Measurements from ENCODE around the gene CALCOCO1.

The CALCOCO1 gene

DNA sequence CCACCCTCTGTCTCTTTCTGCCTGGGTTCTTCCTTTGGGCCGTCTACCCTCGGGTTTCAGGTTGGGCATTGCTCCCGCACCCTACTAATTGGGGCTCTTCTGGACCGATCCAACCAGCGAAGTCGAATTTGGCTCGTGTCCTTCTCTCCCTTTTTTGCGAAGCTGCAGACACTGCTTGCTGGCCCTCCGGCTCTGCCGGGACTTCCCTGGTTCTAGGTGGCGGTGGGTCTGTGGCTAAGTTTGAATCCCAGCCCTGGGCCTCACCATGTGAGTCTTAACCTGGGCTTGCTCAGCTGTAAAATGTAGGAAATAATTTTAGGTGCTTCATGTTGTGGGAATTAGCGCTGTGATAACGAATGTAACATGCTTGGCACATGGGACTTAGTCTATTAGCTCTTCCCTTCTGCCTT is 24.9 kb upstream of the CALCOCO1 start:
- DNase-seq (ENCODE audit: low read depth): no peak

- peak; percentile 12 for DNase-seq (ENCODE audit: low read depth)
These were observed 24.3 kb upstream of the CALCOCO1 start, which contains the start of gene CISTR for GRCh38 chr12:53751336-53752191. CISTR (minus strand) TSS chr12:53751979.

GRCh38 chr12:53750812-53751335 is 23.6 kb upstream of the CALCOCO1 start:
- DNase-seq (ENCODE audit: low read depth): no peak

DNA sequence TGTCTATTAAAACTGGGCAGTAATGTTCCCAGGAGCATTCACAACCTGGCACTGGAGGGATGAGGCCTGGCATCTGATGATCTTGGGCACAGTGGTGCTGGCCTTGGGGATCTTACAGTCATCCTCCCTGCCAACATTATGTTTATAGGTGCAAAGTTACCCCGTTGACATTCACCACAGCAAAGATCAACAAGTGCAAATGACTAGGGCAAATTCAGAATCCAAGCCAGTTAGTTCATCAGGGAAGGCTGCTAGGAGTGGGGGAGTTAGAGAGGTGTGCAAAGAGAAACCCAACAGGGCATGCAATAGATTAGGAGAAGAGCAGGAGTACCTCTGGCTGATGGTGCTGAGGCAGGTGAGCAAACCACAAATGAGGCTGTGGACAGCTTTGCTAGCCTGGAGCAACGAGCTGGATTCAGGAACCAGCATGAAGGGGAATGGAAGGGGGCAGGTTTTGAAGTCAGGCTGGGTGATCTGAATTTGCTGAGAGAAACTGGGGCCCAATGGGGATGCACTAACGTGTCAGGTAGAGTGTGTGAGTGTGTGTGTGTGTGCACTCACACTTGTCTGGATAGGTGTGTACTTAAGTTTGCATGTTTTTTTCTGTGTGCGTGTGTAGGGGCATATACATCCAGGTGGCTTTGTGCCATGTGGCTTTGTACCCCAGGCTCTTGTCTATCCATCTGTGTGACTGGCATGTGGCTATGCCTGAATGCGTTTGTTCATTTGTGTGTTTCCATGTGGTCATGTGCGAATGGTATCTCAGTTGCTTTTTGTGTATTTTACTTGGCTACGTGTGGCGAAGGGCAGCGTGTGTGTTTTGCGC is 22.9 kb upstream of the CALCOCO1 start:
- DNase-seq (ENCODE audit: low read depth): no peak

DNA sequence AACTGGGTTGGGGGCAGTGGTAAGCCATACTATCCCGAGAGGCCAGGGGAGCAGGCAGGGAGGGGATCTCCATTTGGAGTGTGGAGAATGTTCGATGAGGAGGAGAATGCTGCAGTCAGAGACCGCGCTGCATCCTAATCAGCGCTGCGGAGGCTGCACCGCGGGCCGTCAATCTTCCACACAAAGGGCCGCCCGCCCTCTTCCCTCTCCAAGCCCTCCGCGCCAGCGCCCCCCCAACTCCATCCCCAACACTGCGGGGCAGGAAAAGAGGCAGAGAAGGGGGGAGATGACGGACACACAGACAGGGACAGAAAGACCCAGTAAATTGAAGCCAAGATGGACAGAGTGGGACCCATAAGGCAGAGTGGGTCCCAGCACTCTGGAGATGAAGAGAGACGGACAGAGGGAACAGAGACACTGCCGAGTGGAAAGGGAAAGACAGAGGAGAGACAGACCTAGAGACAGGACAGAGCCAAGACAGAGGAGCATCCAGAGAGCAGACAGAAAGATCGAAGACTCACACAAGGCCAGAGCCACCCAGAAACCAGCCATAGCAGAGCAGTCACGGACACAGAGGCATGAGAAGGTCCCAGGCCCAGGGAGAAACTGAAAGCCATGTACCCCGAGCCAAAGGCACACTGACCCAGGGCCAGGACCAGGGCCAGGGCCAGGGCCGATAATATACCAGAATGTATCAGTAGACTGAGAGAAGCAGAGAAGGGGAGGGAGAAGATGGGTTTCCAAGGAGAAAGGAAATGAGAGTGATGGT is 21.0 kb upstream of the CALCOCO1 start:
- DNase-seq (ENCODE audit: low read depth): no peak

- DNase-seq (ENCODE audit: low read depth): no peak
These were observed 19.8 kb upstream of the CALCOCO1 start for GRCh38 chr12:53747095-53747494.

DNA sequence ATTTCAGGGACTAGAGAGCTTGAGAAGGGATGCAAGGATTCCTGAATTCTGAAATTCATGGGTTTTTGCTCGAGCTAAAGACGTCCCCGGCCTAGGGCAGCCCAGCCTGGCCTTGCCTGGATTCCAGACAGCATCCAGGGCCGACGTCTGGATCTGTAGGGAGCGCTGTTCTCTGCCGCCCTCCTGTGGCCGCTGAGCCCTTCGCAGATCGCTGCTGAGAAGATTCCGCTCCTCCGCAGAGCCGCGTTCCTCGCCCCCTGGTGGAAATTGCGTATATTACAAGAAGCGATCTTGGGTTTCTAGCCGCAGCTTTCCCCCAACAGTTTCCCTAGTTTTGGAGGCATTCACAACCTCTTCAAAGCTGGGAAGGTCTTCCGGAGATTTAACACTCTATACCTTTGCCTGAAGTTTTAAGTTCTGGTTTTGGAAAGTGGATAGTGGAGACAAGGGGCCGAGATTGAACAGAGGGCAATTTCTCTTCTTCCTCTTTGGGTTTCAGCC is 19.4 kb upstream of the CALCOCO1 start:
- peak; percentile 80 for DNase-seq (ENCODE audit: low read depth)

- DNase-seq (ENCODE audit: low read depth): no peak
These were observed 17.5 kb upstream of the CALCOCO1 start for GRCh38 chr12:53744751-53745150.

GRCh38 chr12:53744130-53744441 is 16.8 kb upstream of the CALCOCO1 start:
- DNase-seq (ENCODE audit: low read depth): no peak

GRCh38 chr12:53743266-53744129 is 16.2 kb upstream of the CALCOCO1 start:
- peak; percentile 56 for DNase-seq (ENCODE audit: low read depth)

GRCh38 chr12:53740130-53740491 is 12.9 kb upstream of the CALCOCO1 start:
- no peak for DNase-seq (ENCODE audit: low read depth)

DNA sequence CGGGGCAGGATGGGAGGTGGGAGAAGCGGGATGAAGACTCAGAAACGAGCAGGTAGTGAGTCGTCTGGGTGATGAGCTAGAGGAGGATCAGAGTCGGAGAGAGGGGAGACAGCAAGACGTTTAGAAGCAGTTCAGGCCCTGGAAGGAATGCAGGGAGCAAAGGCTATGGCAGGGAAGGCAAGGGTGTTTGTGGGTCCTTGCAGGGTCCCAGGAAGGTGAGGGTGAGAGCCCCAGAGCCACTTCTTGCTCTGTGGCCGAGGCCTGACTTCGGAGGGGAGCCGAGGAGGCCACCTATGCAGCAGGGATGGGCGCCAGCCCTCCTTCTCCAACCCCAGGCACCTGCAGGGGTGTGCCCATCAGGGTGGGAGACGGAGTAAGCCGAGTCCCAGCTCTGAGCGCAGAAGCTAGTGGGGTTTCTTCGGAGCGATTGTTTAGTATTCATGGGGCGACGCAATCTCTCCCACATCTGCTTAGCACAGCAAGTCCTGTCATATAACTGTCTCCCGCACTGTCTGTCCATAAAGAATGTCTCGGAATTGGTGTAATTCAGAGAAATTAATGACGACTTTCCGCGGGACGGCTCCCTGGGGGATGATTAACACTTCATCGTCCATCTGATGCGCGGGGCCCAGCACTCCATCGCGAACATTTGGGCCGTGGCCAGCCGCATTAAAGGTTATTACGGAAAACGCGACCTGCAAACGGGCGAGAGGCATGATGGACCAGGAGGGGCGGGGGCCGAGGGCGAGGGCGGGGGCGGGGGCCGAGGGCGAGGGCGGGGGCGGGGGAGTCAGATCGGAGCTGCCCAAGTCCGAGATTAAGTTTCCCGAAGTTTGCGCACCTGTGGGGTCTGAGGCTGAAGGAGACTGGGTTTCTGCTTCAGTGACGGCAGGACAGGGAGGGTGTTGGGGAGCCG is 12.2 kb upstream of the CALCOCO1 start:
- DNase-seq (ENCODE audit: low read depth): no peak

- DNase-seq (ENCODE audit: low read depth): peak; percentile 15
These were observed 11.4 kb upstream of the CALCOCO1 start for GRCh38 chr12:53738406-53739213.

DNA sequence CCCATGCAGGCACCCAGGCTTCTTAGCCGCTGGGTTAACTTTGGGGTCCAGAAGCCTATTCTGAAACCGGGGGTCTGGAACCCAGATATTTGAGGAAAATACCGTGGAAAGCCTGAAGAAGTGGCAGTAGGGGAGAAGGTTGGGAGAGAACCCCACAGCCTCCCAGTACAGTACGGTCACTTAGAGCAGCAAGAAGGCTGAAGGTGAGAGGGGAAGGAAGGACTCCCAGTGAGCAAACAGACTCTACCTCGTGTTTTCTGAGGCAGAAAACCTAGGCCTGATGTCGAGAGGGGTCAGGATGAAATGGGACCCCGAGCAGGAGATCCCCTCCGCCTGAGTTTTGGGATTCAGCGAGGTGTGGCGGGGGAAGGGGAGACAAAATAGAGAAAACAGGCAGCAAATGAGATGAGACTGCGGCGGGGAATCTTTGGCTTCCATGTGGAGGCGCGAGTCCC is 10.7 kb upstream of the CALCOCO1 start:
- DNase-seq (ENCODE audit: low read depth): no peak

- no peak for DNase-seq (ENCODE audit: low read depth)
These were observed 10.0 kb upstream of the CALCOCO1 start for GRCh38 chr12:53737093-53737808.

DNA sequence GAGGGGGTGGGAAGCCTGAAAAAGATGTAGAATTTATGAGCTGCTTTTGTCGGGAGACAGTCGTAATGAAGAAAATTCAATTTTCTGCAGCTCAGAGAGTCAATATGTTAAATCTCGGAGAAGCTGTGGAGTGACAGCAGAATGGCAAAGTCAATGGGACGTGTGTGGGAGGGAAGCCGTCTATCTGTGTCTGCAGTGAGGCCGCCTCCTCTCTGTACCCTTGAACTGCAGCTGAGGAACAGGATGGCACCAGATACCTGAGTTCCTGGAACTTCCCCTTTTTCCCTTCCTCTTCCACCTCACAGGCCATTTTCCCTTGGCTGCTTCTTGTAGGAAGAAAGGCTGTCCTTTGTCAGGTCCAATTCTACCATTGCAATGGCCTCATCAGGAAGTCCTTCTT is 9.3 kb upstream of the CALCOCO1 start:
- no peak for DNase-seq (ENCODE audit: low read depth)

GRCh38 chr12:53735556-53735955 is 8.3 kb upstream of the CALCOCO1 start:
- DNase-seq (ENCODE audit: low read depth): no peak

- no peak for DNase-seq (ENCODE audit: low read depth)
These were observed 7.2 kb upstream of the CALCOCO1 start for GRCh38 chr12:53734425-53734824.
